GM18526 (cell line): ENCODE results near the gene WNT3A.

Experiments
- POLR2A ChIP-seq: IDR thresholded peaks from 3 replicates; pipeline ENCODE4 v1.6.1; 2011; ENCODE audit not compliant: insufficient read length; ENCODE audit errors: extremely low read depth

WNT3A gene

DNA sequence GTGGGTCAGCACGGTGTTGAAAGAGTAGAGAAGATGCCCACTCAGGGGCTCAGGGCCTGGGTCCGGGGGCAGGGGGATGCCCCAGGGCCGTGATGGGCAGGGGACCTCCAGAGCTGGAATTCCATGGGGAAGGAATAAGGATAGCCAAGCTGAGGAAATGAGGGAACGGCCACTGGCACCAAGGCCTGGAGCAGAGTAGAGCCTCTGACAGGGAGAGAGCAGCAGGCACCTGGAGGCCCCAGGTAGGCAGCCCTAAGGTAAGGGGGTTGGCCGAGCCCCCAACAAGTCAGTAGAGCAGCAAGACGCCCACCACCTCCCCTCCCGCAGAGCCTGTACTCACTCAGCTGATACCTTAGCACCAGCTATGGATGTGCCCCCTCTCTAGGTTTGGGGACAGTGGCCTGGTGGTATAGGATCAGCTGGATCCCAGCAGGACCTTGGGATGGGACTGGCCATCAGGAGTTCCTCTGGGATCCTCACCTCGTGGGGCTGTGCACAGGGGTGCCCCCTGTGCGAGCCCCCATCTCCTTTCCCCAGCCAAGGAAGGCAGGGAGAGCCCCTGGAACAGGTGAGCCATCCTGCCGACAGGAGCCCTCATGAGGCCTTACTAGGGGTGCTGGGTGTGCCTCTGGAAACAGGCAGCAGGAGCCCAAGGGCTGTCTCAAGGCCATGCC lies 54.8 kb downstream of the WNT3A start:
- TF ChIP-seq POLR2A = no peak

DNA sequence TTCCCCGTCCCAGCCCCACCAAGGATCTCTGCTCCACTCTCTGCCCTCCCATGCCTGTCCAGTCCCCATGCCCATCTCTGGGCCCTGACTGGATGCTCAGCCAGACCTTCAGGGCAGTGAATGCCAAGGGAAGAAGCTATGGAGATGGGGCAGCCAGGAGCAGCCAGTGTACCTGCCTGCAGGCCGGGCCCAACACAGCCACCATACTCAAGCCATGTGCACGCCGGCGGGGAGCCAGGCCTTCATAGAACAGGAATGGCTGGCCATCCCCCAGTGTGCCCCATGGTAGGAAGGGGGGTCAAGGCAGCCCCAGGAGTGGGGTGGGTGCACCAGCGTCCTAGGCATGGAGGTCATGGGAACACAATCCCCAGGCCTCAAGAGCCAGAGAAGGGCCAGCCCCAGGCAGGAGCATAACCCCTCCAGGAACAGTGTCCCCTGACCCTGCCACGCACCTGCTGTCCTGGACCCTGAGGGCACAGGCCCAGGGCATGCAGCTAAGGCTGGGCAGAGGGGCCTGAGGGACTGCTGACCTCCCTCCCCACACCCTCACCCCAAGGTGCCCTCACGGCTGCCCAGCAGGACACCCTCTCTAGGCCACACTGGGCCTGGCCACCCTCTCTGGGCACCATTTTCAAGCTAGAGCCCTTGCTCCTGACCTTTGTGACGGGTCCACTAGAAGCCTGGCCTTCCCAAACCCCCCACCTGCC lies 55.4 kb downstream of the WNT3A start:
- TF ChIP-seq POLR2A = no peak

DNA sequence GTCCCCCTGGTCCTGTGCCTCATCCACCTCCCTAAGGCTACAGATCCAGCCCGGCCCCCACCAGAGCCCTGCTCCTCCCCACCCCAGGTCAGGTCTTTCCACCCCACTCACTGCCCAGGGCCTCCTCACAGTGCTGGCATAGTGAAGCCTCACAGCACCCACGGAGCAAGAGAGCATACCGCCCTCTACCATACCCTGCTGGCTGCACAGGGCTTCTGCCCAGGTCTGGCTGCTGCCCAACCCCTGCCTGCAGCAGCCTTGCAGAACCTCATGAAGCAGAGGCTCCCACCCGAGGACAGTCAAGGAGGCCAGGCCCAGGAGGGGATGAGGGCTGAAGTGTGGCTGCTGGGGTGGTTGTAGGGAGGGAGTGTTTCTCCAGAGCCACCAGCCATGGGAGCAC lies 56.0 kb downstream of the WNT3A start:
- TF ChIP-seq POLR2A = no peak

DNA sequence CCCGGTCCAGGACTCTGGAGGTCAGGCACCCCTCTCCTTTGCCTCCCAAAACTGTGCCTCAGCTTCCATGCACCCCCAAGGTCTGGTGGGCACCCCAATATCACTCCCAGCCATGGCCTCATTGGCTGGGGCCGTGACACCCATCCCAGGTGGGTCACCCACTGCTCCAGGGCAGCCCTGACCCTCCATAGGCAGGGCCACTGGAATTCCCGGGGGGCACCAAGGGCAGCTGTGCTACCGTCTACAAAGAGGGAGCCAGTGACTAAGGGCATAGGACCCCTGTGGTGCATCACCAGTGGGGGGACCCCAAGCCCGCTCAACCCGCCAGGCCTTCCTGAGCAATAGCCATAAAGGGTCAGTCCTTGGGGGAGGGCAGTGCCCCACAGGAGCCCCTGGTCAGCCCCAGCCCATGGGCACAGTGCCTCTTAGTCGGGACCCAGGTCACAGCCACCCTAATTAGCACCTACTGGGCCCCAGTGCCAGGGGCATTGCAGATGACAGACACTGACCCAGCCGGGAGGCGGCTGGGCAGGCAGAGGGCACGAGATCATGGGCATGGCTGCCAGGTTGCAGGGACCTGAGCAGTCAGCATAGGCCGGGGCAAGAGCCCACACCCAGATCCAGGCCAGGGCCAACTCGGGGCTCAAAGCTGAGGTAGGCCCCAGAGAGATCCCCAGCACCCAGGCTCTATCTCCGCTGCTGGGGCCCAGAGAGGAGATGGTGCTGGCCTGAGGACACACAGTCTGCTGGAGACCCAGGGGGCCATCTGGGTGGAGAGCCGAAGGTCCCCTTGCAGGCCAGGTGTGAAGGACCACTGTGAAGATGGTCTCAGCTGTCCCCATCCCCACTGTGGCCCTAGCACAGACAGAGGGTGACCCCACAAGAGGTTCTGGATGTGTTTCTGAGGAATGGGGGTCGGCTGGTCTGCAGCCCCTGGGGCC lies 56.7 kb downstream of the WNT3A start:
- TF ChIP-seq POLR2A = no peak

DNA sequence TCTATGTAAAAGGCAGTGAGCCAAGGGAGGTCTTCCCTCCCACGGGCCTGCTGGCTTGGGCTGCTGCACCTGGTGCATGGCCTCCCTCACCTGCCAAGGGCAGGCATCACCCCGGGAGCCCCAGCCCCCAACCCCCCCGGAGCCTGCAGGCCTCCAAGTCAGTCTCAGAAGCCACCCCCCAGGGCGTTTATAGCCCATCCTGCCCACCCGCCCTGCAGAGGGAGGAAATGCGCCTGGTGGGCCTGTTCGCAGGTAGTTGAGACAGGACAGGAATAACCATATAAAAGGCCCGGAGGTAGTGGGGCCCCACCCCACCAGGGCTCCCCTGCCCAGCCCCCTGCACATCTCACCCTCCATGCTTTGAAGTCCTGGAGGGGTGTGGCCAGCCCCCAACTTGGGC lies 57.5 kb downstream of the WNT3A start:
- no peak for TF ChIP-seq POLR2A

DNA sequence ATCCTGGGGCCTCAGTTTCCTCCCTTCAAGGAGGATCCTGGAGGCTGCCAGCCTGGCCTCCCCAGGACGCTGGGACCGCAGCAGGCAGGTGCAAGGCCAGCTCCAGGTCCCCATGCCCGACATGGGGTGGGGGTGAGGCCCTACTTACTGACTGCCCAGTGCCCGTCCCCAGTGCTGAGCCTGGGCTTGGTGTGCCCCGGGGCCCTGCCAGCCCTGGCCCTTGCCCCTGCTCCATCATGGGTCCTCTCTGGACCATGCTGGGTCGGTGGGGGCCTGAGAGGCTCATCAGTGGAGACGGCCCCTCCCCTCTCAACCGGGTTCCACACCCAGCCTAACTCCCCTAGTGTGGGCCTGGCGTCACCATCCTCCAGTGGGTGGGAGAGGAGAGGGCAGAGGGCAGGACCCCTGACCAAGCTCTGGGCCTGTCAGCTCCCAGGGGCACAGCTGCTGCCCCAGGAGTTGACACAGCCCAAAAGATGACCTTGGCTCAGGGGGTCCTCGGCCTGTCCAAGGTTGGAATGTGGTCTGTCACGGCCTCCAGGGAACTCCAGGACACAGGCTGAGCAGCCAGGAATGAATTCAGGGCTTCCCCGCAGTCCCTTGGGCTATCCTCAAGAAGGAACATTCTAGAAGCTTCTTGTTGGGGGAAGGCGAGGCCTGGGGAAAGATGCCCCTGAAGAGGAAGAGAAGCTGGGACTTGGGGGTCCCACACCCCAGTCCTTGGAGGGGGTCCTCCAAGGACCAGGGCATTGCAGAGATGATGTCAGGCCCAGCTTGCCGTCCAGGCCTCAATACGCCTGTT lies 58.1 kb downstream of the WNT3A start:
- TF ChIP-seq POLR2A = no peak

DNA sequence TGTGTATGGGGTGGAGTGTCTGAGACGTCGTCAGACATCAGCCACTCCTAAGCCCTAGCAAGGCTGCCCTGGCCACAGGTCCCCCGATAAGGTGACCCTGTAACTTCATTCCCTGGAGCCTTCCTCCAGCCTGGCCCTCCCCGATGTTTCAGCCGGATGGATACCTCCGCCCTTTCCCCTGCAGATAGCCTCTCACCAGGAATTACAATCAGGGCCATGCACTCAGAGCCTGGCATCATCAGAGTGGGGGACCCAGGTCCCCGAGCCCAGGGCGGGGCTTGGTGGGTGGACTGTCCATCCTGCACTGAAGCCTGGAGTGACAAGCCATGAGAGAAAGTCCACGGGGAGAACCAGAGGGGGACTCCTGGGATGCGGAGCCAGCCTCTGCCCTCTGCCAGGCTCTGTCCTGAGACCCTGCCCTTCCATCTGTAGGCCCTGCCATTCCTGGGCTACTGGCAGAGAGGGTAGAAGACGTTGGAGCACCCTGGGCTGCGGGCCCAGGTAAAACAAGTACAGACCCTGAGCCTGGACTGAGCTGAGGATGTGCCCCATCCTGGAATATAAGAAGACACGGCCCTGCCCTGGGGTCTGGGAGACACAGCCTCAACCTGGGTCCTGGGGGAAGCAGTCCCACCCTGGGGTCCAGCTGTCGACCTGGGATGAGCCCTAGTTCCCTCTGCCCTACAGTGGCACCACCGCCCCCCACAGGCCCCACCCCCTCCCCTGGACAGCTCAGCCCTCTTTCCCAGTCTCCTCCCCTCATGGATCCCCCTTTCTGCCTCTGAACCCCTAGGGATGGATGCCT lies 58.9 kb downstream of the WNT3A start:
- no peak for TF ChIP-seq POLR2A

DNA sequence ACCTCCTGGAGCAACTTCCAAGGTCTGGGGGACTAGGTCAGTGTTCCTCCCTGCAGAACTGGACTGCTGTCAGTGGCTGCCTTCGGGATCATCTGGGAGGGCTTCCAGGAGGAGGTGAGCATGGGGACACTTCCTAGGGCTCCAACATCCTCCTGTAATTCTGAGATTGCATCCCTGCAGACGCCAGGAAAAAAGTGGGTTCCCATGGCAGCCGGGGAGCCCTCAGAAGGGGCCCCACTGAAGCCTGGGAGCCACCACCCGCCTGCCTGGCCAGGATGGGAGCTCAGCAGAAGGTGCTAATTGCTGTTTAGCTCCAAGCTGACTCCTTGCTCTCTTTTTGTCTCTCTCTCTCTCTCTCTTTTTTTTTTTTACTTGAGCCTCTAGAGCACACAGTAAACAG lies 59.6 kb downstream of the WNT3A start:
- no peak for TF ChIP-seq POLR2A

DNA sequence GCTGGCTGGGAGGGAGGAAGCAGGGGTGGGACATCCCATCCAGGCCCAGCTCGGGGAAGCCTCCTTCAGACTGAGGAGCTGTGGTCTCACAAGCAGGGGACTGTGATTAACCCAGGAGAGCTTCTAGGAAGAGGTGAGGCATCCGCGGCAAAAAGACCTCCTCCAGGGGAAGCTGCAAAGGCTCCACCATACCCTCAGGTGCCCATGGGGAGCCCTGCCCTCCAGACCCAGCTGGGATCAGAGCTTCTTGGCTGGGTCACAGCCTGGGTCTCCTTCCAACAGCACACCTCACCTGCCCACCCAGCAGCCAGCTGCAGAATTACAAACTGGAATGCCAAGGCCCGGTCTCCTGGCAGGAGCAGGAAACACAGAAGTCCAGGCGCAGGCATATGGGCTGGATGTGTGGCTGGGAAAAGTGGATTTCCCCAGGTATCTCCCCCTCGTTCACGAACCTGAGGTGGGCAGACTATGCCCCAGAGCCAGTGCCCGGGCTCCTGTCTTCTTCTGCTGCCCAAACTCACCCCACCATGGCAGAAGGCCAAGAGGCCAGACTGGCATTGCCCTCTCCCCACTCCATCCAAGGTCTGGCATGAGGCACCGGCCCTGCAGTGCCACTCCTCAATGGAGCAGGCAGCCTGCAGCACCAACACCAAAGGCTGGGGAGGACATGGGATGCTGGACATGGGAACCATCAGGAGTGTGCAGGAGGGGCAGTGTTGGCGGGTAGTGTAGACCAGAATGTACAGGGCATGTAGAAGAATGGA lies 60.3 kb downstream of the WNT3A start:
- no peak for TF ChIP-seq POLR2A

DNA sequence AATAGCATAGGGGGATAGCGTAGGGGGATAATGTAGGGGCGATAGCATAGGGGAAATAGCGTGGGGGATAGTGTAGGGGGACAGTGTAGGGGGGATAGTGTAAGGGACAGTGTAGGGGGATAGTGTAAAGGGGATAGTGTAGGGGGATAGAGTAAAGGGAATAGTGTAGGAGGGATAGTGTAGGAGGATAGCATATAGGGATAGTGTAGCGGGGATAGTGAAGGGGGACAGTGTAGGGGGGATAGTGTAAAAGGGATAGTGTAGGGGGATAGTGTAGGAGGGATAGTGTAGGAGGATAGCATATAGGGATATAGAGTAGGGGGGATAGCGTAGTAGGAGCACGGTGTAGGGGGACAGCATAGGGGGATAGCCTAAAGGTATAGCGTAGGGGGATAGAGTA lies 61.6 kb downstream of the WNT3A start:
- TF ChIP-seq POLR2A = no peak

DNA sequence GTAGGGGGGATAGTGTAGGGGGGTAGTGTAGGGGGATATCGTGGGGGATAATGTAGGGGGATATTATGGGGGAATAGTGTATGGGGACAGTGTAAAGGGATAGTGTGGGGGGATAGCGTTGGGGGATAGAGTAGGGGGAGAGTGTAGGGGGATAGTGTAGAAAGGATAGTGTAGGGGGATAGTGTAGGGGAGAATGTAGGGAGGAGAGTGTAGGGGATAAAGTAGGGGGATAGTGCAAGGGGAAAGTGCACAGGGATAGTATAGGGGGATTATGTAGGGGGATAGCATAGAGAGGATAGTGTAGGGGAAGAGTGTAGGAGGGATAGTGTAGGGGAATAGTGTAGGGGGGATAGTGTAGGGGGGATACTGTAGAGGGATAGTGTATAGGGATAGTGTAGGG lies 63.4 kb downstream of the WNT3A start:
- TF ChIP-seq POLR2A = no peak

DNA sequence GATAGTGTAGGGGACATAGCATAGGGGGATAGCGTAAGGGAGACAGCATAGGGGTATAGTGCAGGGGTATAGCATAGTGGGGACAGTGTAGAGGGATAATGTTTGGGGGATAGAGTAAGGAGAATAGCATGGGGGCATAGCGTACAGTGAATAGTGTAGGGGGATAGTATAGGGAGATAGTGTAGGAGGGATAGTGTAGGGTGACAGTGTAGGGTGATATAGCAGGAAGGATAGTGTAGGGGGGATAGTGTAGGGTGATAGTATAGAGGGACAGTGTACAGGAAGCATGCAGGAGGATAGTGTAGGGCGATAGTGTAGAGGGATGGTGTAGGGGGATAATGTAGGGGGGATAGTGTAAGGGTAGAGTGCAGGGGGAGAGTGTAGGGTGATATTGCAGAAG lies 64.1 kb downstream of the WNT3A start:
- no peak for TF ChIP-seq POLR2A

DNA sequence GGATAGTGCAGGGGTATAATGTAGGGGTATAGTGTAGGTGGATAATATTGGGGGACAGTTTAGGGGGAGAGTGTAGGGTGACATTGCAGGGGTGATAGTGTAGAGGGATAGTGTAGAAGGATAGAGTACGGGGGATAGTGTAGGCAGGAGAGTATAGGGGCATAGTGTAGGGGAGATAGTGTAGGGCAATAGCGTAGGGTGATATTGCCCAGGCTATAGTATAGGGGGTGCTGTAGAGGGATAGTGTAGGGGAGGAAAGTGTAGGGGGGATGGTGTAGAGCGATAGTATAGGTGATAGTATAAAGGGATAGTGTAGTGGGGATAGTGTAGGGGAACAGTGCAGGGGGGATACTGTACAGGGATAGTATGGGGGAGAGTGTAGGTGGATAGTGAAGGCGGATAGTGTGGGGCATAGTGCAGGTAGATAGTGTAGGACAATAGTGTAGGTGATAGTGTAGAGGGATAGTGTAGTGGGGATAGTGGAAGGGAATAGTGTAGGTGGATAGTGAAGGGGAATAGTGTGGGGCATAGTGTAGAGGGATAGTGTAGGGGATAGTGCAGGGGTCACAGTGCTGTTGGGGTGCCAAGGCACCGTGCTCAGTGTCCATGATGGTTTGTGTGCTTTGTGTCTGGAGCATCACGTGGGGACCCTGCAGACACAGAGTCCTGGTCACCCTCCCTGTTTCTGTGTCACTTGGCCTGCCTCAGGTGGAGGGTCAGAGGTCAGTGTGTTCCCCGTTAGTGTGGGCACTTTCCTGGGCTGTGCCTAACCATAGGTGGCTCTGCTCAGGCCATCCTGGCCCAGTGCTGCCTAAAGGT lies 65.2 kb downstream of the WNT3A start:
- TF ChIP-seq POLR2A = no peak
